NT2/D1 (cell line): Measurements from ENCODE around the gene SLC35A5.
"Not testable (repeated sequence)": the region's sequence is repeated elsewhere in the genome, so short reads cannot be mapped to it uniquely, and the experiment has no call there.

Source experiments
- SUZ12 ChIP-seq: IDR thresholded peaks from 2 replicates; pipeline ENCODE4 v1.6.1; 2011; ENCODE audit not compliant: insufficient read length, insufficient read depth; ENCODE audit errors: extremely low read depth
- YY1 ChIP-seq: IDR thresholded peaks from 2 replicates; pipeline ENCODE4 v1.6.1; 2011; ENCODE audit not compliant: insufficient read length, insufficient read depth

DNA sequence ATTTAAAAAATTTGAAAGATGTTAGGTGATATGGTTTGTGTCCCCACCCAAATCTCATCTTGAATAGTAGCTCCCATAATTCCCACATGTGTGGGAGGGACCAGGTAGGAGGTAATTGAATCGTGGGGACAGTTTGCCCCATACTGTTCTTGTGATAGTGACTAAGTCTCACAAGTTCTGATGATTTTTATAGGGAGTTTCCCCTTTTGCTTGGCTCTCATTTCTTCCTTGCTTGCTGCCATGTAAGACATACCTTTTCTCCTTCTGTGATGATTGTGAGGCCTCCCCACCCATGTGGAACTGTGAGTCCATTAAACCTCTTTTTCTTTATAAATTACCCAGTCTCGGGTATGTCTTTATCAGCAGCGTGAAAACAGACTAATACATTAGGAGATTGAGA, 42.9 kb upstream of the SLC35A5 start:
- TF ChIP-seq SUZ12, YY1: not testable (repeated sequence)
